DOHH2 (cell line): ENCODE data around the gene SHROOM2.

Experiments used
- H3F3A ChIP-seq: fragments of 200-600 bp; sonication (generic), shearing (Covaris generic); 2 replicates; pipeline ENCODE4 v1.6.0; 2016; ENCODE audit warnings: antibody characterized with exemption, mild to moderate bottlenecking; ENCODE audit not compliant: control insufficient read depth, insufficient read depth
- H3K27ac ChIP-seq: fragments of 200-600 bp; sonication (generic); 2 replicates; pipeline ENCODE4 v1.5.1; 2014; ENCODE audit warnings: low read depth, mild to moderate bottlenecking, low read length, moderate library complexity
- H3K27me3 ChIP-seq: fragments of 200-600 bp; sonication (generic); 2 replicates; pipeline ENCODE4 v1.6.1; 2014; ENCODE audit warnings: mild to moderate bottlenecking, low read length, mixed read lengths; ENCODE audit not compliant: control insufficient read depth
- H3K36me3 ChIP-seq: fragments of 200-600 bp; sonication (generic); 2 replicates; pipeline ENCODE4 v1.6.1; 2014; ENCODE audit warnings: mild to moderate bottlenecking, low read length, moderate library complexity, mixed read lengths; ENCODE audit not compliant: control insufficient read depth
- H3K4me1 ChIP-seq: fragments of 200-600 bp; sonication (generic); 2 replicates; pipeline ENCODE4 v1.6.1; 2014; ENCODE audit warnings: mild to moderate bottlenecking, low read length, mixed read lengths; ENCODE audit not compliant: control insufficient read depth
- H3K4me2 ChIP-seq: fragments of 200-600 bp; sonication (generic); 2 replicates; pipeline ENCODE4 v1.6.0; 2014; ENCODE audit warnings: mild to moderate bottlenecking, low read length, moderate library complexity
- H3K4me3 ChIP-seq: fragments of 200-600 bp; sonication (generic); 2 replicates; pipeline ENCODE4 v1.5.1; 2014; ENCODE audit warnings: mild to moderate bottlenecking, low read length, mixed read lengths
- H3K79me2 ChIP-seq: fragments of 200-600 bp; sonication (generic); 2 replicates; pipeline ENCODE4 v1.6.1; 2014; ENCODE audit warnings: mild to moderate bottlenecking, low read length, mixed read lengths; ENCODE audit not compliant: control insufficient read depth
- H3K9me2 ChIP-seq: fragments of 200-600 bp; sonication (generic); replicated peaks from 2 replicates; pipeline ENCODE4 v1.6.1; 2014; ENCODE audit warnings: mild to moderate bottlenecking, low read length, mixed read lengths; ENCODE audit not compliant: control insufficient read depth
- H3K9me3 ChIP-seq: fragments of 200-600 bp; sonication (generic); 2 replicates; pipeline ENCODE4 v1.6.1; 2014; ENCODE audit warnings: antibody characterized with exemption, low read length, mixed read lengths; ENCODE audit not compliant: control insufficient read depth, insufficient read depth
- H4K20me1 ChIP-seq: fragments of 200-600 bp; sonication (generic); 2 replicates; pipeline ENCODE4 v1.6.0; 2014; ENCODE audit warnings: low read depth, mild to moderate bottlenecking, antibody characterized with exemption, low read length, moderate library complexity; ENCODE audit not compliant: control insufficient read depth, insufficient read depth
- CTCF ChIP-seq: fragments of 200-600 bp; sonication (generic); IDR thresholded peaks from one replicate; pipeline ENCODE4 v1.5.1; 2014; ENCODE audit warnings: antibody characterized with exemption, mild to moderate bottlenecking, low read depth, low read length; ENCODE audit not compliant: poor library complexity, severe bottlenecking
- EZH2phosphoT487 ChIP-seq: fragments of 200-600 bp; sonication (generic); IDR thresholded peaks from 2 replicates; pipeline ENCODE4 v1.6.1; 2017; ENCODE audit warnings: borderline replicate concordance, mild to moderate bottlenecking, antibody characterized with exemption, low read length, moderate library complexity, mixed read lengths

Gene SHROOM2

GRCh38 chrX:9797384-9798360 lies 11.4 kb downstream of the SHROOM2 start:
- Histone ChIP-seq H3K9me3 (no peaks in the 10 kb centered on the region), H3K27ac (no peak overlapping the region), H4K20me1 (no peaks in the 10 kb centered on the region), H3K4me2 (no peak overlapping the region), H3K79me2 (no peaks in the 10 kb centered on the region), H3K36me3 (no peaks in the 10 kb centered on the region), H3F3A (no peaks in the 10 kb centered on the region), H3K27me3 (no peaks in the 10 kb centered on the region), H3K4me3 (no peak overlapping the region), H3K4me1 (no peaks in the 10 kb centered on the region), H3K9me2 (no peaks in the 10 kb centered on the region)
- no peak for TF ChIP-seq EZH2phosphoT487

- H3K4me2 ChIP-seq = no peak overlapping the region
- no peak overlapping the region for H3K27ac ChIP-seq
- H3K4me3 ChIP-seq = no peak overlapping the region
- H4K20me1 ChIP-seq = no peaks in the 10 kb centered on the region
- no peaks in the 10 kb centered on the region for H3F3A ChIP-seq
- no peaks in the 10 kb centered on the region for H3K79me2 ChIP-seq
- H3K4me1 ChIP-seq = no peaks in the 10 kb centered on the region
- H3K9me2 ChIP-seq = no peaks in the 10 kb centered on the region
- no peaks in the 10 kb centered on the region for H3K36me3 ChIP-seq
- H3K9me3 ChIP-seq = no peaks in the 10 kb centered on the region
- H3K27me3 ChIP-seq = no peaks in the 10 kb centered on the region
- TF ChIP-seq CTCF = no peak
- no peak for TF ChIP-seq EZH2phosphoT487
Measured at GRCh38 chrX:9802737-9803136, 16.5 kb downstream of the SHROOM2 start.

- Histone ChIP-seq H3K9me2 (no peaks in the 10 kb centered on the region), H3K27me3 (no peaks in the 10 kb centered on the region), H3K4me2 (no peak overlapping the region), H3K79me2 (no peaks in the 10 kb centered on the region), H3K4me3 (no peak overlapping the region), H3K9me3 (no peaks in the 10 kb centered on the region), H3K4me1 (no peaks in the 10 kb centered on the region), H3F3A (no peaks in the 10 kb centered on the region), H3K27ac (no peak overlapping the region), H3K36me3 (no peaks in the 10 kb centered on the region), H4K20me1 (no peaks in the 10 kb centered on the region)
- TF ChIP-seq CTCF (no peak), EZH2phosphoT487 (no peak)
Measured at GRCh38 chrX:9804444-9804843, 18.2 kb downstream of the SHROOM2 start.

GRCh38 chrX:9805956-9806355 lies 19.7 kb downstream of the SHROOM2 start:
- H3K9me2 ChIP-seq = no peaks in the 10 kb centered on the region
- TF ChIP-seq EZH2phosphoT487 = no peak
- no peak for TF ChIP-seq CTCF
- no peak overlapping the region for H3K4me3 ChIP-seq
- no peaks in the 10 kb centered on the region for H3K36me3 ChIP-seq
- H3F3A ChIP-seq = no peaks in the 10 kb centered on the region
- no peak overlapping the region for H3K27ac ChIP-seq
- H4K20me1 ChIP-seq = no peaks in the 10 kb centered on the region
- H3K4me1 ChIP-seq = no peaks in the 10 kb centered on the region
- no peaks in the 10 kb centered on the region for H3K79me2 ChIP-seq
- H3K4me2 ChIP-seq = no peak overlapping the region
- H3K9me3 ChIP-seq = no peaks in the 10 kb centered on the region
- no peaks in the 10 kb centered on the region for H3K27me3 ChIP-seq
